Activated naive CD4-positive, alpha-beta T cell treated with anti-CD3 and anti-CD28 coated beads, Interleukin-2, amount 10 ng/mL, durations not matched to agents 5 hours and 36 hours (primary cell): Measurements from ENCODE around the gene MBNL2. TPM values are rescaled to one million over a fixed set of nuclear protein-coding genes. Genes with fewer than 3 reads are reported as not detected.

ENCODE experiments used
- total RNA-seq, 2 experiments: library from RNA; stranded (reverse); gene quantifications; one replicate each; pipeline ENCODE4 v1.2.3, GENCODE V29; 2021

MBNL2 gene, protein sequence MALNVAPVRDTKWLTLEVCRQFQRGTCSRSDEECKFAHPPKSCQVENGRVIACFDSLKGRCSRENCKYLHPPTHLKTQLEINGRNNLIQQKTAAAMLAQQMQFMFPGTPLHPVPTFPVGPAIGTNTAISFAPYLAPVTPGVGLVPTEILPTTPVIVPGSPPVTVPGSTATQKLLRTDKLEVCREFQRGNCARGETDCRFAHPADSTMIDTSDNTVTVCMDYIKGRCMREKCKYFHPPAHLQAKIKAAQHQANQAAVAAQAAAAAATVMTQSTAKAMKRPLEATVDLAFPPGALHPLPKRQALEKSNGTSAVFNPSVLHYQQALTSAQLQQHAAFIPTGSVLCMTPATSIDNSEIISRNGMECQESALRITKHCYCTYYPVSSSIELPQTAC
- 1 to 10 TPM; 9.7 to 9.8 TPM for total RNA-seq

DNA sequence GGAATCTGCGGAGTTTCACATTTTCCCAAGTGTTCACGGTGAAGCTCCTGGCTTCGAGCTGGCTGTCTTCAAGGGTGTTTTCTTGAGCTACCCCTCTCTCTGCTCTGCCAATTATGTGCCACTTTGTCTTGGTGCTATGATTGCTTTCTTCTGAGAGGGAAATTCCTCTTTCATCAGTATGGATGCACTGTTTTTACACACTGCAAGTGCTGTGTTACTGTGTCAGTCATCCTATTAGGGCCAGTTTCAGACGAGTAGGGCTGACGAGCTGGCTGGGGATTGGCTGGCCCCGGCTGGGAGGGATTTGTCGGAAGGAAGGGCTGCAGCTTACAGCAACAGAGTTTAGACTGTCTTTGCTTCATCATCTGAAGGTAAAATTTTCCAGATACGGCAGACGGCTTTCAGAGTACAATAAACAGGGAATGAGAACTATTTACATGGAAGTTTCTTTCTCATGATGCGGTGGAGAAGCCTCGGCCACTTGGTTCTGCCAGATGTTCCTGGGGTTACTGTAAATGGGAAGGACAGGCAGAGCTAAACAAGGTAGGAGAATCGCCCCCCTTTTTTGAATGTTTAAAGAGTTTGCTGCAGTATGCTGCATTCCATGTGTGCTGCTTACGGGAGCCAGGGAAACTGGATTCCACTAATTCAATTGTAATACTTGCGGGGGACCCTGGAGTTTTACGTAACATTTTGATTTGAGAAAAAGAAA, at the start of gene MBNL2:
Gene MBNL2 (plus strand): TSS at position 345 of the 712 bp plus-strand sequence. CDS start 53,903 bp downstream, outside the sequence.

GRCh38 chr13:97433727-97434396, 211.7 kb downstream of the MBNL2 start, which contains the start of gene RAP2A:
Gene RAP2A (plus strand): TSS chr13:97434169. CDS start chr13:97434471, 302 bp downstream.

Other genes starting within 250 kb of the MBNL2 start
- not detected for gene OXGR1, start 227.9 kb upstream of the MBNL2 start, total RNA-seq
- 10 to 100 TPM; 26.0 to 27.4 TPM for gene RAP2A, start 211.8 kb downstream of the MBNL2 start, total RNA-seq